GM18526 (cell line): ENCODE data around the gene IMPDH2.

Source experiments
- POLR2A ChIP-seq: IDR thresholded peaks from 3 replicates; pipeline ENCODE4 v1.6.1; 2011; ENCODE audit not compliant: insufficient read length; ENCODE audit errors: extremely low read depth

The IMPDH2 gene

GRCh38 chr3:49025005-49025792 is 4.0 kb downstream of the IMPDH2 start:
- TF ChIP-seq POLR2A, result no peak

GRCh38 chr3:49024449-49024848 is 4.7 kb downstream of the IMPDH2 start:
- no peak for TF ChIP-seq POLR2A

GRCh38 chr3:49023775-49024174 is 5.4 kb downstream of the IMPDH2 start:
- no peak for TF ChIP-seq POLR2A

GRCh38 chr3:49022688-49023171 is 6.5 kb downstream of the IMPDH2 start:
- TF ChIP-seq POLR2A, result peak; percentile 37

- peak; percentile 92 for TF ChIP-seq POLR2A
Measured at GRCh38 chr3:49021813-49022687, 7.1 kb downstream of the IMPDH2 start, which contains the start of gene NDUFAF3. TSS of gene NDUFAF3 (plus strand) at chr3:49022121. CDS start at chr3:49022145, 24 bp downstream.

- TF ChIP-seq POLR2A, result peak; percentile 100
Measured at GRCh38 chr3:49021213-49021812, 7.9 kb downstream of the IMPDH2 start.

- peak; percentile 38 for TF ChIP-seq POLR2A
Measured at GRCh38 chr3:49020330-49021212, 8.6 kb downstream of the IMPDH2 start.

GRCh38 chr3:49019941-49020329 is 9.3 kb downstream of the IMPDH2 start:
- TF ChIP-seq POLR2A, result no peak

- TF ChIP-seq POLR2A, result no peak
Measured at GRCh38 chr3:49018707-49019006, 10.5 kb downstream of the IMPDH2 start.

GRCh38 chr3:49017971-49018706 is 11.1 kb downstream of the IMPDH2 start, which contains the start of gene DALRD3:
TSS of gene DALRD3 (minus strand) at chr3:49018580. CDS start at chr3:49018564, 16 bp downstream.
- TF ChIP-seq POLR2A, result peak; percentile 49

GRCh38 chr3:49017229-49017970 is 11.8 kb downstream of the IMPDH2 start:
- no peak for TF ChIP-seq POLR2A

- TF ChIP-seq POLR2A, result peak; percentile 30
Measured at GRCh38 chr3:49016414-49017228, 12.6 kb downstream of the IMPDH2 start.
